Osteocyte (in vitro differentiated cells): ENCODE results near the gene CRACR2B. TPM values are rescaled to one million over a fixed set of nuclear protein-coding genes. Genes with fewer than 3 reads are reported as not detected.

Experiments
- DNase-seq: peaks from one replicate; pipeline ENCODE4 v3.0.0; 2021; ENCODE audit warnings: mixed read lengths; ENCODE audit not compliant: unreplicated experiment; ENCODE audit errors: extremely low spot score
- H3K27ac Mint-ChIP-seq: one replicate; pipeline ENCODE4 v1.8.0; 2021; ENCODE audit warnings: mild to moderate bottlenecking, mixed read lengths; ENCODE audit not compliant: unreplicated experiment
- H3K27me3 Mint-ChIP-seq: one replicate; pipeline ENCODE4 v1.8.0; 2021; ENCODE audit warnings: mixed read lengths; ENCODE audit not compliant: unreplicated experiment
- H3K36me3 Mint-ChIP-seq: one replicate; pipeline ENCODE4 v1.8.0; 2021; ENCODE audit warnings: mixed read lengths; ENCODE audit not compliant: unreplicated experiment
- H3K4me1 Mint-ChIP-seq: one replicate; pipeline ENCODE4 v1.8.0; 2021; ENCODE audit warnings: mixed read lengths; ENCODE audit not compliant: unreplicated experiment
- H3K4me3 Mint-ChIP-seq: one replicate; pipeline ENCODE4 v1.8.0; 2021; ENCODE audit warnings: mild to moderate bottlenecking, moderate library complexity, mixed read lengths; ENCODE audit not compliant: unreplicated experiment
- H3K9me3 Mint-ChIP-seq: one replicate; pipeline ENCODE4 v1.8.0; 2021; ENCODE audit warnings: mixed read lengths; ENCODE audit not compliant: unreplicated experiment
- CTCF ChIP-seq: fragments of 200-600 bp; sonication (generic); IDR thresholded peaks from 2 replicates; pipeline ENCODE4 v1.5.0; 2021; ENCODE audit warnings: antibody characterized with exemption, mild to moderate bottlenecking, moderate library complexity
- total RNA-seq: library from RNA; stranded (reverse); gene quantifications from 2 replicates; pipeline ENCODE4 v1.2.1, GENCODE V29; 2021

CRACR2B gene
- total RNA-seq, 1 donor from 2014 or later, result 4.2 TPM

GRCh38 chr11:865462-866430 lies 38.0 kb downstream of the CRACR2B start:
- Mint-ChIP-seq H3K36me3 (no peaks in the 10 kb centered on the region), H3K27me3 (no peaks in the 10 kb centered on the region), H3K4me3 (no peak overlapping the region), H3K9me3 (no peaks in the 10 kb centered on the region), H3K27ac (no peak overlapping the region), H3K4me1 (peaks cover 11% of the 10 kb centered on the region)
- no peak for DNase-seq
- no peak for TF ChIP-seq CTCF

- H3K9me3 Mint-ChIP-seq, result no peaks in the 10 kb centered on the region
- no peak for TF ChIP-seq CTCF
- H3K27ac Mint-ChIP-seq, result no peak overlapping the region
- H3K27me3 Mint-ChIP-seq, result no peaks in the 10 kb centered on the region
- no peak overlapping the region for H3K4me3 Mint-ChIP-seq
- H3K4me1 Mint-ChIP-seq, result peaks cover 4% of the 10 kb centered on the region
- no peak for DNase-seq
- no peaks in the 10 kb centered on the region for H3K36me3 Mint-ChIP-seq
Measured at GRCh38 chr11:866481-866880, 38.8 kb downstream of the CRACR2B start.

- no peak overlapping the region for H3K27ac Mint-ChIP-seq
- TF ChIP-seq CTCF, result no peak
- peaks cover 4% of the 10 kb centered on the region for H3K4me1 Mint-ChIP-seq
- no peak overlapping the region for H3K4me3 Mint-ChIP-seq
- no peaks in the 10 kb centered on the region for H3K9me3 Mint-ChIP-seq
- H3K27me3 Mint-ChIP-seq, result no peaks in the 10 kb centered on the region
- H3K36me3 Mint-ChIP-seq, result no peaks in the 10 kb centered on the region
- DNase-seq, result no peak
Measured at GRCh38 chr11:867856-868358, 40.2 kb downstream of the CRACR2B start.

GRCh38 chr11:868394-868793 lies 40.7 kb downstream of the CRACR2B start:
- Mint-ChIP-seq H3K9me3 (no peaks in the 10 kb centered on the region), H3K36me3 (no peaks in the 10 kb centered on the region), H3K27ac (no peak overlapping the region), H3K4me1 (peaks cover 4% of the 10 kb centered on the region), H3K4me3 (no peak overlapping the region), H3K27me3 (no peaks in the 10 kb centered on the region)
- no peak for DNase-seq
- TF ChIP-seq CTCF, result no peak

GRCh38 chr11:868802-869201 lies 41.1 kb downstream of the CRACR2B start:
- TF ChIP-seq CTCF, result no peak
- Mint-ChIP-seq H3K36me3 (no peaks in the 10 kb centered on the region), H3K27me3 (no peaks in the 10 kb centered on the region), H3K4me3 (no peak overlapping the region), H3K4me1 (peaks cover 4% of the 10 kb centered on the region), H3K27ac (no peak overlapping the region), H3K9me3 (no peaks in the 10 kb centered on the region)
- DNase-seq, result no peak
